ENCODE data around the gene BFSP2. TPM values are rescaled to one million over a fixed set of nuclear protein-coding genes. Genes with fewer than 3 reads are reported as not detected.

BFSP2 gene
- total and polyA plus RNA-seq, 2 experiments from 2014 or later, result not detected

- no peak for DNase-seq (ENCODE audit: low spot score)
- no peaks in the 10 kb centered on the region for H3K79me2 ChIP-seq
- no peaks in the 10 kb centered on the region for H3K9me2 ChIP-seq (replicated peaks; ENCODE audit: insufficient read depth)
- no peaks in the 10 kb centered on the region for H3K27me3 ChIP-seq
- TF ChIP-seq, protein P1, sequence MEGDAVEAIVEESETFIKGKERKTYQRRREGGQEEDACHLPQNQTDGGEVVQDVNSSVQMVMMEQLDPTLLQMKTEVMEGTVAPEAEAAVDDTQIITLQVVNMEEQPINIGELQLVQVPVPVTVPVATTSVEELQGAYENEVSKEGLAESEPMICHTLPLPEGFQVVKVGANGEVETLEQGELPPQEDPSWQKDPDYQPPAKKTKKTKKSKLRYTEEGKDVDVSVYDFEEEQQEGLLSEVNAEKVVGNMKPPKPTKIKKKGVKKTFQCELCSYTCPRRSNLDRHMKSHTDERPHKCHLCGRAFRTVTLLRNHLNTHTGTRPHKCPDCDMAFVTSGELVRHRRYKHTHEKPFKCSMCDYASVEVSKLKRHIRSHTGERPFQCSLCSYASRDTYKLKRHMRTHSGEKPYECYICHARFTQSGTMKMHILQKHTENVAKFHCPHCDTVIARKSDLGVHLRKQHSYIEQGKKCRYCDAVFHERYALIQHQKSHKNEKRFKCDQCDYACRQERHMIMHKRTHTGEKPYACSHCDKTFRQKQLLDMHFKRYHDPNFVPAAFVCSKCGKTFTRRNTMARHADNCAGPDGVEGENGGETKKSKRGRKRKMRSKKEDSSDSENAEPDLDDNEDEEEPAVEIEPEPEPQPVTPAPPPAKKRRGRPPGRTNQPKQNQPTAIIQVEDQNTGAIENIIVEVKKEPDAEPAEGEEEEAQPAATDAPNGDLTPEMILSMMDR (IDR thresholded peaks at IDR 0.05; ENCODE audit: poor library complexity), result no peak
- TF ChIP-seq EZH2 (IDR thresholded peaks at IDR 0.05; ENCODE audit: borderline replicate concordance), result no peak
- no peaks in the 10 kb centered on the region for H4K20me1 ChIP-seq (ENCODE audit: insufficient read depth, poor library complexity, severe bottlenecking)
- 72% methylated on average over 4 of the region's 4 CpGs for WGBS (ENCODE audit: low lambda C conversion rate, missing lambda C conversion rate)
- no peak overlapping the region for H2AFZ ChIP-seq
- H3K36me3 ChIP-seq (replicated peaks; ENCODE audit: insufficient read depth, low read depth), result no peaks in the 10 kb centered on the region
- peaks cover 7% of the 10 kb centered on the region for H3K4me1 ChIP-seq (ENCODE audit: insufficient read depth)
- no peaks in the 10 kb centered on the region for H3K9me3 ChIP-seq (ENCODE audit: low read depth)
- no peak overlapping the region for H3K27ac ChIP-seq
- no peak overlapping the region for H3K4me3 ChIP-seq
- H3K4me2 ChIP-seq, result no peak overlapping the region
These were observed 48.1 kb downstream of the BFSP2 start for GRCh38 chr3:133447750-133448477.

GRCh38 chr3:133448478-133449122, 48.7 kb downstream of the BFSP2 start:
- Histone ChIP-seq H3K36me3 (replicated peaks; ENCODE audit: insufficient read depth, low read depth) (no peaks in the 10 kb centered on the region), H2AFZ (no peak overlapping the region), H3K4me2 (no peak overlapping the region), H3K27me3 (no peaks in the 10 kb centered on the region), H4K20me1 (ENCODE audit: insufficient read depth, poor library complexity, severe bottlenecking) (no peaks in the 10 kb centered on the region), H3K4me3 (no peak overlapping the region), H3K27ac (no peak overlapping the region), H3K79me2 (no peaks in the 10 kb centered on the region), H3K4me1 (ENCODE audit: insufficient read depth) (peaks cover 14% of the 10 kb centered on the region), H3K9me3 (ENCODE audit: low read depth) (no peaks in the 10 kb centered on the region), H3K9me2 (replicated peaks; ENCODE audit: insufficient read depth) (no peaks in the 10 kb centered on the region)
- WGBS (ENCODE audit: low lambda C conversion rate, missing lambda C conversion rate), result 79% methylated on average over 4 of the region's 4 CpGs
- TF ChIP-seq EZH2 (IDR thresholded peaks at IDR 0.05; ENCODE audit: borderline replicate concordance) (no peak), EZH2phosphoT487 (IDR thresholded peaks at IDR 0.05; ENCODE audit: low read depth, severe bottlenecking, unreplicated experiment) (no peak)
- TF ChIP-seq, protein P1 (IDR thresholded peaks at IDR 0.05; ENCODE audit: poor library complexity), result no peak
- DNase-seq (ENCODE audit: low spot score), result no peak

- Histone ChIP-seq H3K27ac (no peak overlapping the region), H3K27me3 (no peaks in the 10 kb centered on the region), H3K4me3 (no peak overlapping the region), H3K36me3 (replicated peaks; ENCODE audit: insufficient read depth, low read depth) (no peaks in the 10 kb centered on the region), H4K20me1 (ENCODE audit: insufficient read depth, poor library complexity, severe bottlenecking) (no peaks in the 10 kb centered on the region), H3K9me2 (replicated peaks; ENCODE audit: insufficient read depth) (no peaks in the 10 kb centered on the region), H3K9me3 (ENCODE audit: low read depth) (no peaks in the 10 kb centered on the region), H3K4me1 (ENCODE audit: insufficient read depth) (peaks cover 15% of the 10 kb centered on the region), H3K79me2 (no peaks in the 10 kb centered on the region), H3K4me2 (no peak overlapping the region), H2AFZ (no peak overlapping the region)
- 93% methylated on average over 3 of the region's 3 CpGs for WGBS (ENCODE audit: low lambda C conversion rate, missing lambda C conversion rate)
- TF ChIP-seq EZH2phosphoT487 (IDR thresholded peaks at IDR 0.05; ENCODE audit: low read depth, severe bottlenecking, unreplicated experiment), result no peak
- TF ChIP-seq, protein P1 (IDR thresholded peaks at IDR 0.05; ENCODE audit: poor library complexity), result no peak
- no peak for TF ChIP-seq EZH2 (IDR thresholded peaks at IDR 0.05; ENCODE audit: borderline replicate concordance)
- no peak for DNase-seq (ENCODE audit: low spot score)
These were observed 51.5 kb downstream of the BFSP2 start for GRCh38 chr3:133451309-133451708.
